DMS 273 (cell line): ENCODE measurements around the gene NOG.

Experiments
- DNase-seq: peaks from one replicate; lab custom pipeline; 2025; ENCODE audit not compliant: unreplicated experiment; lab: John Stamatoyannopoulos, UW

The NOG gene

DNA sequence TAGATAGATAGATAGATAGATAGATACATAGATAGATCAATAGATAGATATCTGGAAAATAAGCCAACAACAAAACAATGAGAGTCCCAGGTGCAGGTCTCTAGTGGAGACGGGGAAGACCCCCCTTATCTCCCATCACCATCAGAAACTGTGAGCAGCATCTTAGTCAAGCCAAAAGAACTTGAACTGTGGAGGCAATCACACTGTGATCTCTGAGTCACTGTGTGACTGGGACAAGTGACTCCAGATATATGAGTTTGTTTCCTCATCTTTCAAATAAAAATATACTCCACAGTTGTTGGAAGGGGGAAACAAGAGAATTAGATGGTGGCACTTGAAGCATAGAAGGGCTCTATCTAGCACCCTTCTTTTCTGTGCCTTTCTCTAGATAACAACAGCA, 42.1 kb downstream of the NOG start:
- DNase-seq, result no peak

GRCh38 chr17:56636265-56636664, 42.8 kb downstream of the NOG start:
- no peak for DNase-seq

DNA sequence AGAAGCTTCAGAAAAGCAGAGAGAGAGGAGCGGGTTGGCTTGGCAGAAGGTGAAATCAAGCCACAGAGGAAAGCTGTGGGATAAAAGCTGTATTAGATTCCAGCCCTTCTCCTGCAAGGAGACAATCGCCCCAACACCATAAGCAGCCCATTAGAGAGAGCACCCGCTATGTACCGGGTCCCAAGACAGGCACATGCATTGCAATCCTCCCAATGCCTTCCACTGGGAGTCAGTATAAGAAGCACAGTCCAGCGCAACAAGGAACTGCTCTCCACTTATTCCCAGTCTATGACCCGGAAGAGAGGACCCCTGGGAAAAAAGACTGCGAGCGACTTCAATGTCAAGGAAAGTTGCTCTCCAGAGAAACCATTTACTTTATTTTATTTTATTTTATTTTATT, 43.8 kb downstream of the NOG start:
- no peak for DNase-seq

- no peak for DNase-seq
Measured at GRCh38 chr17:56638591-56639051, 45.1 kb downstream of the NOG start.

- DNase-seq, result no peak
Measured at GRCh38 chr17:56639517-56639916, 46.0 kb downstream of the NOG start.

GRCh38 chr17:56640116-56640515, 46.6 kb downstream of the NOG start:
- DNase-seq, result no peak

DNA sequence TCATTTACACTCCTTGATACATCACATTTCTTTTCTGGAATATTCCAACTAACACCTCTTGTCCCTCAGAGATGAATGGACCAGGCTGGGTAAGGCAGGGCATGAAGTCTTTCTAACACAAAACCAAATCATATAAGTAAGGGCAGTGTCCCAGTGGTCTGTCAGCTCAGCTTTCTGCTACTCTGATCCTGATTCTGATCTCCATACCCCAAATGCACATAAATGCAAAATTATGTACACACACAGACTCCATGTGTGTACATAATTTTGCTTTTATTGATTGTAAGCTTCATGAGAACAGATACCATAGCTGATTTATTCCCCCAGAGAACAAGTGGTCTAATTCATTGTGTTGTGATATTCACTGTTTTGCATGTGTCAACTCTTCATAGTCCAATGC, 47.9 kb downstream of the NOG start:
- no peak for DNase-seq

DNA sequence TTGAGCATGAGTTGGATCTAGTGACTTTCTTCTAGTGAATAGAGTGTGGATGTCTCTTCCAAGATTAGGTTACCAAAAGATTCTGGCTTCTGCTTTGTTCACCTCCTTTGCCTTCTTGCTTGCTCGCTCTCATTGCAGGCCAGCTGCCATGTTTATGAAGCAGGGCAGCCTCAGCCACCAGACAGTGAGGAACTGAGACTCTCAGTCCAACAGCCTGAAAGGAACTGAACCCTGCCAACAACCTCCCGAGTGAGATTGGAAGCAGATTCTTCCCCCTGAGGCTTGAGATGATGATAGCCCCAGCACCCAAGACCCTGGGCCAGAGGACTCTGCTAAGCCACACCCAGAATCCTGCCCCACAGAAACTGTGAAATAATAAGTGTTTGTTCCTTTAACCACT, 48.4 kb downstream of the NOG start:
- no peak for DNase-seq

DNA sequence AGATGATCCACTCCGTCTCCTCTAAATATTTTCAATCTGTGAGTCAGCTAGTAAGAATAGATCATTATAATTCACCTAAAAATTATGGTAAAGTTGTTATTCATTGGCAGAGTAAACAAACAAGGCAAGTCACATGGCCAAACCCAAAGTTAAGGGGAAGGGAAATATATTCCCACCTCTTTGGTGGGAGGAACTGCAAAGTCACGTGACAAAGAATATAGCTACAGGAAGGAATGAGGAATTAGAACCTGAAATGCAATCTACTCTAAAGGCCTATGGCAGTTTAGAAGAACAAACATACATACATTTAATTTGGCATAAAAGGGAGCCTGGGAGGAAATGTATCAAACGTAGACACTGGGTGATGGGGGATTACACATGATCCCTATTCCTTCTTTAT, 48.9 kb downstream of the NOG start:
- no peak for DNase-seq
